Ishikawa (cell line): ENCODE measurements around the gene ACAA2.

Source experiments
- CEBPB ChIP-seq: IDR thresholded peaks from 2 replicates; pipeline ENCODE4 v1.6.1; 2012
- CREB1 ChIP-seq: IDR thresholded peaks from 2 replicates; pipeline ENCODE4 v1.6.1; 2012; ENCODE audit warnings: low read depth
- EGR1 ChIP-seq: IDR thresholded peaks from 2 replicates; pipeline ENCODE4 v1.6.1; 2012
- EP300 ChIP-seq: IDR thresholded peaks from 2 replicates; pipeline ENCODE4 v1.6.1; 2012; ENCODE audit warnings: borderline replicate concordance
- FOXM1 ChIP-seq: IDR thresholded peaks from 2 replicates; pipeline ENCODE4 v1.6.1; 2012; ENCODE audit warnings: low read depth, borderline replicate concordance
- MAX ChIP-seq: IDR thresholded peaks from 2 replicates; pipeline ENCODE4 v1.6.1; 2012
- NFIC ChIP-seq: IDR thresholded peaks from 2 replicates; pipeline ENCODE4 v1.6.1; 2012
- RAD21 ChIP-seq: IDR thresholded peaks from 2 replicates; pipeline ENCODE4 v1.6.1; 2012; ENCODE audit warnings: low read depth
- REST ChIP-seq: IDR thresholded peaks from 2 replicates; pipeline ENCODE4 v1.6.1; 2012; ENCODE audit warnings: low read depth, mild to moderate bottlenecking
- TAF1 ChIP-seq: IDR thresholded peaks from 2 replicates; pipeline ENCODE4 v1.6.1; 2012; ENCODE audit warnings: low read depth, mild to moderate bottlenecking
- TCF12 ChIP-seq: IDR thresholded peaks from 2 replicates; pipeline ENCODE4 v1.6.1; 2012; ENCODE audit warnings: low read depth
- TEAD4 ChIP-seq: IDR thresholded peaks from 2 replicates; pipeline ENCODE4 v1.6.1; 2012
- USF1 ChIP-seq: IDR thresholded peaks from 2 replicates; pipeline ENCODE4 v1.6.1; 2012
- YY1 ChIP-seq: IDR thresholded peaks from 2 replicates; pipeline ENCODE4 v1.6.1; 2012; ENCODE audit warnings: low read depth
- ZBTB7A ChIP-seq: IDR thresholded peaks from 2 replicates; pipeline ENCODE4 v1.6.1; 2012; ENCODE audit warnings: low read depth

The ACAA2 gene

GRCh38 chr18:49838381-49838780, 25.0 kb upstream of the ACAA2 start:
- no peak for TF ChIP-seq EP300
- no peak for TF ChIP-seq USF1
- TF ChIP-seq TCF12 = no peak
- no peak for TF ChIP-seq YY1
- no peak for TF ChIP-seq CREB1
- TF ChIP-seq RAD21 = no peak
- TF ChIP-seq EGR1 = no peak
- no peak for TF ChIP-seq TAF1
- no peak for TF ChIP-seq NFIC
- no peak for TF ChIP-seq CEBPB
- no peak for TF ChIP-seq FOXM1
- TF ChIP-seq TEAD4 = no peak

- TF ChIP-seq FOXM1 = no peak
- TF ChIP-seq TEAD4 = no peak
- TF ChIP-seq ZBTB7A = no peak
- no peak for TF ChIP-seq EGR1
- TF ChIP-seq MAX = no peak
- TF ChIP-seq RAD21 = no peak
- no peak for TF ChIP-seq TCF12
These were observed 24.6 kb upstream of the ACAA2 start for GRCh38 chr18:49837889-49838288.

- TF ChIP-seq TAF1 (no peak), CREB1 (no peak), USF1 (no peak), EGR1 (no peak), EP300 (no peak), REST (no peak), TCF12 (no peak), NFIC (no peak), FOXM1 (no peak), YY1 (no peak), RAD21 (no peak), ZBTB7A (no peak), MAX (no peak), CEBPB (no peak), TEAD4 (no peak)
These were observed 22.1 kb upstream of the ACAA2 start for GRCh38 chr18:49835405-49835804.

GRCh38 chr18:49834258-49834657, 20.9 kb upstream of the ACAA2 start:
- TF ChIP-seq CREB1 = no peak
- TF ChIP-seq TEAD4 = no peak
- TF ChIP-seq TCF12 = no peak

- TF ChIP-seq EP300 = no peak
- no peak for TF ChIP-seq MAX
- no peak for TF ChIP-seq RAD21
- TF ChIP-seq FOXM1 = no peak
- no peak for TF ChIP-seq TAF1
- no peak for TF ChIP-seq EGR1
- no peak for TF ChIP-seq YY1
- no peak for TF ChIP-seq ZBTB7A
- no peak for TF ChIP-seq CEBPB
- TF ChIP-seq TCF12 = no peak
- no peak for TF ChIP-seq NFIC
- no peak for TF ChIP-seq CREB1
- TF ChIP-seq REST = no peak
- TF ChIP-seq TEAD4 = no peak
- no peak for TF ChIP-seq USF1
These were observed 20.5 kb upstream of the ACAA2 start for GRCh38 chr18:49833814-49834213.

GRCh38 chr18:49832221-49832647, 18.9 kb upstream of the ACAA2 start:
- TF ChIP-seq YY1 (no peak), TCF12 (no peak), USF1 (no peak), EGR1 (no peak), NFIC (no peak)
